Measurements from ENCODE around the gene CTCFL.

The CTCFL gene

GRCh38 chr20:57467742-57468141 is 57.2 kb downstream of the CTCFL start:
- DNase-seq (ENCODE audit: low read depth in 2 of 2), result no peak

- DNase-seq (ENCODE audit: low read depth in 2 of 2), result no peak
Measured at GRCh38 chr20:57465943-57466342, 59.0 kb downstream of the CTCFL start.

DNA sequence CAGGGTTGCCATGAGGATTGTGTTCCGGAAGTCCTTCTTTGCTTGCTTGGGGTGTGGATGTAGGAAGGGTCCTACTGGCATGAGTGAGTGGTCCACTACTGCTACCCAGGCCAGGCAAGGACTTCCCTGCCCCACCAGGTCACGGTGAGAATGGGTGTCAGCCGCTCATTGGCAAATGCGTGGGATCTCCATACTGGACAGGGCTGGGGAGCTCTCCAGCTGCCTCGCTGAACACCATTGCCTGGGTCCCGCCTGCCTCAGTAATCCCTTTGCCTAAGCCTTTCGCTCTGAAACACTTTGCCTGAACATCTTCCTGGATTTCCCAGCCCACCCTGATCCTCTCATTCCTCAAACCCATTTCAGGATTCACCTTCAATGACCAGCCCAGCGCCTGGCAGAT is 59.5 kb downstream of the CTCFL start:
- DNase-seq (ENCODE audit: low read depth in 2 of 2), result no peak

DNA sequence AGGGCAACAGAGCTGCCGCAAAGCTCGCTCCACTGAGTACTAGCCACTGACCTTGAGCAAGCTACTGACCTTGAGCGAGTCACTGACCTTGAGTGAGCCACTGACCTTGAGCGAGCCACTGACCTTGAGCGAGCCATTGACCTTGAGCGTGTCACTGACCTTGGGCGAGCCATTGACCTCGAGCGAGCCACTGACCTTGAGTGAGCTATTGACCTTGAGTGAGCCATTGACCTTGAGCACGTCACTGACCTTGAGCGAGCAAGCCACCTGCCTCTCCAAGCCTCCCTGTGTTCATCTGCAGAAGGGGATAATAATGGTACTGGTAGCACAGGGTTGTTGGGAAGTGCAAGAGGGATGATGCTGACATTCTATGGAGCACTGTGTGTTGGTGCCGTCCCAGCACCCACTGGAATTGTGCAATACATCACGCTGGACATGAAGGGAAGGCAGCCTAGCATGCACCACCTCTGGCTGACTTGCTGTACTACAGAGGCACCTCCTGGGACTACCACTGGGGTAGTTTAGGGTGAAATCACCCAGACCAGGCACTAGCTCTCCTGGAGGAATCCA is 60.2 kb downstream of the CTCFL start:
- no peak for DNase-seq (ENCODE audit: low read depth in 2 of 2)

- DNase-seq (ENCODE audit: low read depth in 2 of 2), result no peak
Measured at GRCh38 chr20:57462781-57463180, 62.2 kb downstream of the CTCFL start.

GRCh38 chr20:57461726-57462125 is 63.2 kb downstream of the CTCFL start:
- DNase-seq (ENCODE audit: low read depth in 2 of 2), result no peak

GRCh38 chr20:57460781-57461465 is 64.0 kb downstream of the CTCFL start:
- DNase-seq (ENCODE audit: low read depth in 2 of 2), result no peak

DNA sequence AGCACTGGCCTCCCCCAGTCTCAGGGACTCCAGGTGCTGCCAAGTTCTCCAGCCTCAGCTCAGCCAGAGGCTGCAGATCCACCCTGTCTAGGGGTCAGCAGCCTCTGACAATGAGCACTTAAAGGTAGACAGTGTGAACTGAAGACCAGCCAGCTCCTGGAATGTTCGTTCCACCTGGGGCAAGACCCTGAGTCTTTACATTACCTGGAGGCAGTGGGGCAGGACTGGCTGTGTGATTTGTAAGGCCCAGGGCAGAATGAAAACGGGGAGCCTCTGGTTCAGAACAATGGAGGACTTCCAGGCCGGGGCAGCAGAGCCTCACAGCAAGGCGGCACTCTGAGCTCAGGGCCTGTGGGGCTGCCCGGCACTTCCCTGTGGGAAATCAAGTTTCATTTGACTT is 65.0 kb downstream of the CTCFL start:
- DNase-seq (ENCODE audit: low read depth in 2 of 2), result no peak

GRCh38 chr20:57459278-57459677 is 65.7 kb downstream of the CTCFL start:
- DNase-seq (ENCODE audit: low read depth in 2 of 2), result no peak

DNA sequence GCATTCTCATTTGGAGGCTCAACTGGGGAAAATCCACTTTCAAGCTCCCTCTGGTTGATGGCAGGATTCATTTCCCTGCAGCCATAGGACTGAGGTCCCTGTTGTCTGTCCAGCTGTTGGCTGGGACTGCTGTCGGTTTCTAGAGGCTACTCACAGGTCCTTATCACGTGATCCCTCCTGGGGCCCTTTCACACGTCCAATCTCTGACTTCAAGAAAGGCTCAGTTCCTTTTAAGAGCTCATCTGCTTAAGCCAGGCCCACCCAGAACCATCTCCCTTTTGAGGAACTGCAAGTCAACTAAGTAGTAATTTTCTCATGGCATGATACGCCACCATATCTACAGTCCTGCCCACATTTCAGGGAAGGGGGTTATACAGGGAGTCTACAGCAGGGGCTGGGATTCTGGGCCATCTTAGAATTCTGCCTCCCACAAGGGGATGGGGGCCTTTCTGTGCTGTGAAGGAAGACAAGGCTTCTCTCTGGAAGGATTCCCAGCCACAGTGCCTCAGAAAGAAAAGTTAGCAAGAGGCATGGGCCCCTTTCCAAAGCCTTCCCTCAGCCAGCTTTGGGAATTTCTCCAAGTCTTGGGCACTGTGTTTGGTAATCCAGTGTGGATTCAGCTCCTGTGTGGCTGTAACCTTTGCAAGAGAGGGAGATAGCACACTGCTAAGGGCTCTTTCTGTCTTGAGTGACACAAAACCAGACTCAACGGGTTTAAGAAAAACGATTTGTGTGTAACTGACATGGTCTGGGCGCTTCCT is 66.4 kb downstream of the CTCFL start:
- no peak for DNase-seq (ENCODE audit: low read depth in 2 of 2)

DNA sequence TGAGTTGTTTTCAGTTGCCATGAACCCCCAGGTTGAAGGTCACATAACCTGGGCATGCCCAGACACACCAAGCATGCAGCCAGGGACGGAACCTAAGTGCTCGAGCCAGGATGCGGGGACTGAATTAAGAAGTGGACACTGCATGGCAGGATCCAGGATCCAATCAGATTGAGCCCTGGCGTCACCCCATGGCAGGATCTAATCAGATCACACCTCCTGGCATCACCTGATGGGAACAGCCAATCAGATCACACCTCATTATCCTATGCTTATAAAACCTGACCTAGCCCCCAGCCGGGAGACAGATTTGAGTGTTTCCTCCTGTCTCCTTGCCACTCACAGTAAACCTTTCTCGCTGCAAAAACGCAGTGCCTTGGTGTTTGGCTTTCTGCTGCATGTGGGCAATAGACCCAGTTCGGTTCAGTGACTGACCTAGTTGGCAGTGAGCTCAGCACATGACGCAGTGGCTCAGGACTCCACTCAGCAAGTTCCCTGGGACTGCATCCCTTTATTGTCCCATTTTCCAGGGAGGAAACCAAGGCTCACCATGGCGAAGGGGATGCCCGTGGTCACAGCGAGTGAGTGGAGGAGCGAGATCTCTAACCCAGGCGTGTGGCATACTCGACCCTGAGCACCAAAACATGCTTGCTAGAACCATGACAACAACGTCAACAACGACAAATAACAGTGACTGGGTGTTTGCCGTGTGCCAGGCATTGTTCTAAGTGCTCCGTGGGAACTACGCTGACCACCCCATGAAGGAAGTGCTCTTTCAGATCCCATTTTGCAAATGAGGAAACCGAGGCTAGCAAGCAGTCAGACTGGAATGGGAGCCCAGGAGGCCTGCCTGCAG is 67.5 kb downstream of the CTCFL start:
- DNase-seq (ENCODE audit: low read depth in 2 of 2), result no peak

DNA sequence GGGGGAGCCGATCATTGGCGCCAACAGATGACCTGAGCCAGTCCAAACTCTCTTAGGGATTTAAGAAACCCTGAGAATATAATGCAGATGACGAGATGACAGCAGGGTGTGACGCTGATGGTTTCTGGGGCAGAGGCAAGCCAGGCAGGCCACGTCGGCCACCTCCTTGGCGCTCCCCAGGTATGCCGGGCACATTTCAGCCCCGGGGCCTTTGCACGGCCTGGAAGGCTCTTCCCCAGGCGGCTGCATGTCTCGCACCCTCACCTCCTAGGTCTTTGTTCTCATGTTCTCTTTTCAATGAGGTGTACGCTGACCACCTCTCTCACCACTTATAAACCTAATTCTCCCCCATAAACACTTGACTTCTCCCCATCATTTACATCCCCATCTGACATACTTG is 68.8 kb downstream of the CTCFL start:
- no peak for DNase-seq (ENCODE audit: low read depth in 2 of 2)

GRCh38 chr20:57455386-57455785 is 69.6 kb downstream of the CTCFL start:
- no peak for DNase-seq (ENCODE audit: low read depth in 2 of 2)

- DNase-seq (ENCODE audit: low read depth in 2 of 2), result no peak
Measured at GRCh38 chr20:57451795-57452661, 72.9 kb downstream of the CTCFL start.

GRCh38 chr20:57451431-57451794 is 73.5 kb downstream of the CTCFL start:
- DNase-seq (ENCODE audit: low read depth in 2 of 2), result no peak

GRCh38 chr20:57450931-57451330 is 74.0 kb downstream of the CTCFL start:
- DNase-seq (ENCODE audit: low read depth in 2 of 2), result no peak

GRCh38 chr20:57450419-57450818 is 74.5 kb downstream of the CTCFL start:
- no peak for DNase-seq (ENCODE audit: low read depth in 2 of 2)

- DNase-seq (ENCODE audit: low read depth in 2 of 2), result no peak
Measured at GRCh38 chr20:57449398-57450354, 75.3 kb downstream of the CTCFL start.

- DNase-seq (ENCODE audit: low read depth in 2 of 2), result no peak
Measured at GRCh38 chr20:57448764-57449354, 76.1 kb downstream of the CTCFL start.
